ENCODE measurements around the gene MYOCD.

DNA sequence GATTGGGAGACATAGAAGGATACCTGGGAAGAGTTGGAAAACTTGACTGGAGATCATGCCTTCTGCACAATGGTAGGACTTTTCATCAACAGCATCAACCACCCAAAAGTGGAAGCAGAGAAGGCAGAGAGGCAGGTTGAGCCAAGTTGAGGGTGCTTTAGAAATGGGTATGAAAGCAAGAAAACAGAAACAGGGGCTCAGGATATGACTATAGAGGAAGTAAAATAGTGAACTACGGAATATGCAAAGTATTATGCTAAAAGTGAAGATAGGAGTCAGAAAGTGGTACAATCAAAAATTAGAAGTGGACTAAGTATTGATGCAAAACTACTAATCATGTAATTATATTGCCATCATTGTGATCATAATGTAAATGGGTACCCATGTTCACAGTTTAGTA, 107.5 kb downstream of the MYOCD start:
- TF ChIP-seq, protein P1, sequence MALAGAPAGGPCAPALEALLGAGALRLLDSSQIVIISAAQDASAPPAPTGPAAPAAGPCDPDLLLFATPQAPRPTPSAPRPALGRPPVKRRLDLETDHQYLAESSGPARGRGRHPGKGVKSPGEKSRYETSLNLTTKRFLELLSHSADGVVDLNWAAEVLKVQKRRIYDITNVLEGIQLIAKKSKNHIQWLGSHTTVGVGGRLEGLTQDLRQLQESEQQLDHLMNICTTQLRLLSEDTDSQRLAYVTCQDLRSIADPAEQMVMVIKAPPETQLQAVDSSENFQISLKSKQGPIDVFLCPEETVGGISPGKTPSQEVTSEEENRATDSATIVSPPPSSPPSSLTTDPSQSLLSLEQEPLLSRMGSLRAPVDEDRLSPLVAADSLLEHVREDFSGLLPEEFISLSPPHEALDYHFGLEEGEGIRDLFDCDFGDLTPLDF (CRISPR knock-in tag; IDR thresholded peaks at IDR 0.05): no peak
- TF ChIP-seq ATF3 (CRISPR knock-in tag; conservative IDR thresholded peaks at IDR 0.05): no peak
- TF ChIP-seq, protein P2, sequence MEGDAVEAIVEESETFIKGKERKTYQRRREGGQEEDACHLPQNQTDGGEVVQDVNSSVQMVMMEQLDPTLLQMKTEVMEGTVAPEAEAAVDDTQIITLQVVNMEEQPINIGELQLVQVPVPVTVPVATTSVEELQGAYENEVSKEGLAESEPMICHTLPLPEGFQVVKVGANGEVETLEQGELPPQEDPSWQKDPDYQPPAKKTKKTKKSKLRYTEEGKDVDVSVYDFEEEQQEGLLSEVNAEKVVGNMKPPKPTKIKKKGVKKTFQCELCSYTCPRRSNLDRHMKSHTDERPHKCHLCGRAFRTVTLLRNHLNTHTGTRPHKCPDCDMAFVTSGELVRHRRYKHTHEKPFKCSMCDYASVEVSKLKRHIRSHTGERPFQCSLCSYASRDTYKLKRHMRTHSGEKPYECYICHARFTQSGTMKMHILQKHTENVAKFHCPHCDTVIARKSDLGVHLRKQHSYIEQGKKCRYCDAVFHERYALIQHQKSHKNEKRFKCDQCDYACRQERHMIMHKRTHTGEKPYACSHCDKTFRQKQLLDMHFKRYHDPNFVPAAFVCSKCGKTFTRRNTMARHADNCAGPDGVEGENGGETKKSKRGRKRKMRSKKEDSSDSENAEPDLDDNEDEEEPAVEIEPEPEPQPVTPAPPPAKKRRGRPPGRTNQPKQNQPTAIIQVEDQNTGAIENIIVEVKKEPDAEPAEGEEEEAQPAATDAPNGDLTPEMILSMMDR (IDR thresholded peaks at IDR 0.05): no peak
- TF ChIP-seq, protein P3, sequence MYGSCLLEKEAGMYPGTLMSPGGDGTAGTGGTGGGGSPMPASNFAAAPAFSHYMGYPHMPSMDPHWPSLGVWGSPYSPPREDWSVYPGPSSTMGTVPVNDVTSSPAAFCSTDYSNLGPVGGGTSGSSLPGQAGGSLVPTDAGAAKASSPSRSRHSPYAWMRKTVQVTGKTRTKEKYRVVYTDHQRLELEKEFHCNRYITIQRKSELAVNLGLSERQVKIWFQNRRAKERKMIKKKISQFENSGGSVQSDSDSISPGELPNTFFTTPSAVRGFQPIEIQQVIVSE (CRISPR knock-in tag; IDR thresholded peaks at IDR 0.05; ENCODE audit: borderline replicate concordance): no peak
